HG02973 (cell line): ENCODE measurements around the gene IQGAP1.

Experiments
- ATAC-seq: cut with Tn5 transposase; IDR thresholded peaks from one replicate; pipeline ENCODE4 v1.9.1; 2021; ENCODE audit warnings: moderate library complexity; ENCODE audit not compliant: unreplicated experiment

Gene IQGAP1

DNA sequence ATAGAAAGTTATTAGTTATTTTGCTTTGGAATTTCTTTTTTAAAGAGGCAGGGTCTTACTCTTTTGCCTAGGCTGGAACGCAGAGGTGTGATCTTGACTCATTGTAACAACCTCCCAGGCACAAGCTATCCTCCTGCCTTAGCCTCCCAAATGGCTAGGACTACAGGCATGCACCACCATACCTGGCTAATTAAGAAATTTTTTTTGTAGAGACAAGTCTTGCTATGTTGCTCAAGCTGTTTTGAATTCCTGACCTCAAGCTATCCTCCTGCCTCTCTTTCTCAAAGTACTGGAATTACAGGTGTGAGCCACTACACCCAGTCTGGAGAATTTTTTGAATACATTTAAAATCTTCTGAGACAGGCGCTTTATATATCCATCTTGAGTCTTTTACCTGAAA is 49.5 kb downstream of the IQGAP1 start:
- no peak for ATAC-seq

DNA sequence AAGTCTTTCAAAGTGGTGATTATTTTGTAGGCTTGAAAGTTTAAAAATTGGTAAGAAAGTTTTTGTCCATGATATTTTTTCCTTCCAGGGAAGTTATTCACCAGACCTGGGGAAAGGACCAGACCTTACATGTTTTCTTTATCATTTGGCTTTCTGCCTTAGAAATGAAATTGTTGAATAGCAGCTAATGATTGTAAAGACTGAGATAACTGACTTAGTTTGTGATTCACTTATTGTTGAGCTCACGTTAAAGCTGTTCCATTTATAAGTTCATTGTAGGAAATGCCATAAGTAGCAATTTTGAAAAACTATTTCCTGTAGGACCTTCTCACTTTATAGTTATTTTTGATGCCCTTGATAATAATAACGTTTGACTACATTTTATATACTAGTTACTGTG is 51.9 kb downstream of the IQGAP1 start:
- ATAC-seq = no peak

DNA sequence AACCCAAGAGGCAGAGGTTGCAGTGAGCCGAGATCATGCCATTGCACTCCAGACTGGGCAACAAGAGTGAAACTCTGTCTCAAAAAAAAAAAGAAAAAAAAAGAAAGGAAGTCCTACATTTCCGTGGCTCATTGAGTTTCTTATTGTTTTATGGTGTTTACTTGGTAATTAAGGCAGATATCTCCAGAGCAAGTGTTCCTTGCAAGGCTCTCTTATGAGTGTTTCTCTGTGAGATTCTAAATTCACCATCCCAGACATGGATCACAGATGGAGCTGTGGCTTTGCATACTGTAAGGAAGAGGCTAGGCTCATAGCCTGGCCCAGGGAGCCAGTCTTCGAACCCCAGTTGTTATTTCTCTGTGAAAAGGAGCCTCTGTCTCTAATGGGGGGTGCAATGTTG is 53.0 kb downstream of the IQGAP1 start:
- no peak for ATAC-seq

DNA sequence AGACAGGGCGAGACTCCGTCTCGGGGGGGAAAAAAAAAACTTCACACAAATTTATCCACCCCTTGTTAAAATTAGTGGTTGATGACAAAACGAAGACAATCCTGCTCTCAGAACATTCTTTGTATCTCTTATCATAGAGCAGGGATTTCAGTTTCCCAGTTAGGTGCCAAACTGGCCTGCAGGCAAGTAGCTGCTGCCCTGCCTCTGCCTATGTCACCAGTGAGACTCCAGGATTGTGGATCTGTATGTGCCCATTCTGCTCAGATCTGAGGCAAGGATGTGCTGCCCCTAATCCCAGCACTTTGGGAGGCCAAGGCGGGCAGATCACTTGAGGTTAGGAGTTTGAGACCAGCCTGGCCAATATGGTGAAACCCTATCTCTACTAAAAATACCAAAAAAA is 54.4 kb downstream of the IQGAP1 start:
- ATAC-seq = no peak

DNA sequence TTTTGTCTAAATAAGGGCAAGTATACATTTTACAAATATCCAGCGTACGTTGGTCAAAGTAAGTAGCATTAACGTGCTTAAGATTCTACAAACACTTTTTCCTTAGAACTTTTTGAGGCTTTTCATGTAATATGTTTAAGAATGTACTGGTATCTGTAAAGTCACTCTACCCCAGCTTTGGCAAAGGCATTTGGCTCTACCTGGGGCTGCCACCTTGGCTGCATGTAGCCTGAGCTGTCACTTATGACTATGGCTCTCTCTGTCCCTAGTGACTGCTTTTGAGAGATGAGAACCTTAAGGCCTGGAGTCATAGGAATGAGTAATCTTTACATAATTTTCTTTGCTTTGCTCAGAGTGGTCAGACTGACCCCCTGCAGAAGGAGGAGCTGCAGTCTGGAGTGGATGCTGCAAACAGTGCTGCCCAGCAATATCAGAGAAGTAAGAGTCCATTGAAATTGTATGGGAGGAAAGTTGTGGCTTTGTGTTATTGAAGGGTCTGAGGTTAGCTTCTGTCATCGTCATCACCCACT is 61.2 kb downstream of the IQGAP1 start:
- no peak for ATAC-seq

DNA sequence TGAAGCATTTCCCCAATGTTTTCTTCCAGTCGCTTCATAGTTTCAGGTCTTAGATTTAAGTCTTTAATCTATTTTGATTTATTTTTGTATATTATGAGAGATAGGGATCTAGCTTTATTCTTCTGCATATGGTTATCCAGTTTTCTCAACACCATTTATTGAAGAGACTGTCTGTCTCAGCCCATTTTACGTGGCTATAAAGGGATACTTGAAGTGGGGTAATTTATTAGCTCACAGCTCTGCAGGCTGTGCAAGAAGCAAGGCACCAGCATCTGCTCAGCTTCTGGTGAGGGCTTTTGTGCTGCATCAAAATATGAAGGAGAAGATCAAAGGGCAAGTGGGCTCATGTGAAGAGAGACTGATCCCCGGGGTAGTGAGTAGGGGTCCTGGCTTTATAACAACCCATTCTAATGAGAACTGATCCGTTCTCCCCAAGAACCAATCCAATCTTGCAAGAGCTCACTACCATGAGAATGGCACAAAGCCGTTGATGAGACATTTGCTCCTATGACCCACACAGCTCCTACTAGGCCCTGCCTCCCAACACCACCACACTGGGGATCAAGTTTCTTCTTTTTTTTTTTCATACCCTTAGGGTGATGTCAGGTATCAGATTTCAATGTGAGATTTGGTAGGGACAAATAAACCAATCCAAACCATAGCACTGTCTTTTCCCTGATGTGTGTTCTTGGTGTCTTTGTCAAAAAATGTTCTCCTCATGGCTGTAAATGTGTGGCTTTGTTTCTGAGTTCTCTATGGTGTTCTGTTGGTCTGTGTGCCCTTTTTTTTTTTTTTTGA is 63.2 kb downstream of the IQGAP1 start:
- no peak for ATAC-seq

DNA sequence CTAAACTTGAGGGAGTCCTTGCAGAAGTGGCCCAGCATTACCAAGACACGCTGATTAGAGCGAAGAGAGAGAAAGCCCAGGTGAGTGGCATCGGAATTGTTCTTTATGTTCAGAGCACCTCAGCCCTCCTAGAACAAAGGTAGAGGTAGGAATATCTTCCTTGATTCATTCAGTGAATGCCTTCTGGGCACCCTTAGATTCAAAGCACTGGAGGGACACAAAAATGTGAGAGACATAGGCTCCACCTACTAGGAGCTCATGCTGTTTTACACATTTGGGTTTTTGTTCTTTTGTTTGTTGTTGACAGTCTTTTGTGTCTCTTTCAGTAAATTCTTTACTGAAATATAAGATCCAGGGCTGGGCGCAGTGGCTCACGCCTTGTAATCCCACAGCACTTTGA is 68.2 kb downstream of the IQGAP1 start:
- ATAC-seq = no peak

DNA sequence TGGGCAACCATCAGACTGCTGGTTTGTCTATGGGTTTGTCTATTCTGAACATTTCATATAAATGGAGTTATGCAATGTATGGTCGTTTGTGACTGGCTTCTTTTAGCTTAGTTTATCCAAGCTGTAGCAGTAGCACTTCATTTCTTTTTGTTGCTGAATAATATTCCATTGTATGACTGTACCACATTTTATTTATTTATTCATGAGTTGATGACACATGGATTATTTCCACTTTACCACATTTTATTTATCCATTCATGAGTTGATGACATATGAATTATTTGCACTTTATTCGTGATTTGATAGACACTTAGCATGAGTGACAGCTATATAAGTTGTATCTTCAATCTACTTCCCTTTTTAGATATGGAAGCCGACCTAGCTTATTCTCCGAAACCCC is 70.0 kb downstream of the IQGAP1 start:
- no peak for ATAC-seq

DNA sequence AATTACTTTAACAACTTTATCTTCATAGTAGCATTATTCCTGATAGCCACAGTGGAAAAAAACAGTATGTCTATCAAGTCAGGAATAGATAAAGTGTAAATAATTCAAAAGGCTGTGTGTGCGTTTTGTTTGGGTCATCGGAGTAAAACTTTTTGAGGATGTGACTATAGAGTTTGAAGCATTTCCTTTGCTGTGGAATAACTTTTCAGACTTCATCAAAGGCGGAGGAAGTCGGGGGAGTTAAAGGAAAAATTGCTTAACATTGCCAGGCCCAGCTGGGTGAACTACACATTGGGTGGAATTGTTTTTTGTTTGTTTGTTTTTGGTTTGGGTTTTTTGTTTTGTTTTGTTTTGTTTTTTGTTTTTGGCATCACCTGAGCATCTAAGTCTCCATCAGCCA is 71.3 kb downstream of the IQGAP1 start:
- no peak for ATAC-seq

DNA sequence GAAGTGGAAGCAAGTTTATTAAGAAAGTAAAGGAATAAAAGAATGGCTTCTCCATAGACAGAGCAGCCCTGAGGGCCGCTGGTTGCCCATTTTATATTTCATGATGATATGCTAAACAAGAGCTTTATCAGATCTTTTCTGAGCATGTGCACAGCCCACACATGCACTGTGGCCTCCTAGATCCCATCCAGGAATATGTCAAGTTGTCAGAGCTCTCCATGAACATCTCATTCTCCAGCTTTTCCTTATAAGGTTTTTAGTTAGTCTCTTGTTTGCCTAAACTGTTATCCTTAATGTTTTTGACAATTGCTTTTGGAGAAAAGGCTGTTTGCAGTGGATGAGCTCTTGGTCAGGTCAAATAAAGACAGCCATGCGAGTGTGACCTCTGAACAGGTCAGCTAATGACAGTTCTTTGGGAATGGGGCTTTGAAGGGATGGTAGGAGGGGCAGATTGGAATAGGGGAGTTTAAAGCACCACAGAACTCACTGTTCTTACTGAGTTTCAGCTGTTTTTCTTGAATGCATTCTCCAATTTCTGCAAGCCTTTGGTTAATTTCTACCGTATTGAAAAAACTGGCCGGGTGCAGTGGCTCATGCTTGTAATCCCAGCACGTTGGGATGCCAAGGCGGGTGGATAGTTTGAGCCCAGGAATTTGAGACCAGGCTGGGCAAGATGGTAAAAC is 72.2 kb downstream of the IQGAP1 start:
- ATAC-seq = no peak

DNA sequence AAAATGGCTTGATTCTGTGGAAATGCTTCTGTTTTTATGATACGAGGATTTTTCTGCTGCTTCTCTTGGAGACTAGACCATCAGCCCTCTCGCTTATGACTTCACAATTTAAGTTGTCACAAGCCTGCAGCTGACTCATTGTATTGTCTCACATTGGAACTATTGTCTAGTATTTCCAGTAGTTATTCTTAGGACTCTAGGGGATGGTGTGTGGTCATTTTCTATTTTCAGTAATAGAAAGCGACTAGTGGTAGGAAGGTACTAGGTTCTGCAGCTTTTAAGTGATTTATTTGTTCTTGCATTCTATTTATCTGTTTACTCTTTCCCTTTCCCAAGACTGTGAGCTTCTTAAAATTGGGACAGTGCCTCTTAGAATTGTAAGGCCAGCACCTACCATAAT is 75.3 kb downstream of the IQGAP1 start:
- no peak for ATAC-seq

DNA sequence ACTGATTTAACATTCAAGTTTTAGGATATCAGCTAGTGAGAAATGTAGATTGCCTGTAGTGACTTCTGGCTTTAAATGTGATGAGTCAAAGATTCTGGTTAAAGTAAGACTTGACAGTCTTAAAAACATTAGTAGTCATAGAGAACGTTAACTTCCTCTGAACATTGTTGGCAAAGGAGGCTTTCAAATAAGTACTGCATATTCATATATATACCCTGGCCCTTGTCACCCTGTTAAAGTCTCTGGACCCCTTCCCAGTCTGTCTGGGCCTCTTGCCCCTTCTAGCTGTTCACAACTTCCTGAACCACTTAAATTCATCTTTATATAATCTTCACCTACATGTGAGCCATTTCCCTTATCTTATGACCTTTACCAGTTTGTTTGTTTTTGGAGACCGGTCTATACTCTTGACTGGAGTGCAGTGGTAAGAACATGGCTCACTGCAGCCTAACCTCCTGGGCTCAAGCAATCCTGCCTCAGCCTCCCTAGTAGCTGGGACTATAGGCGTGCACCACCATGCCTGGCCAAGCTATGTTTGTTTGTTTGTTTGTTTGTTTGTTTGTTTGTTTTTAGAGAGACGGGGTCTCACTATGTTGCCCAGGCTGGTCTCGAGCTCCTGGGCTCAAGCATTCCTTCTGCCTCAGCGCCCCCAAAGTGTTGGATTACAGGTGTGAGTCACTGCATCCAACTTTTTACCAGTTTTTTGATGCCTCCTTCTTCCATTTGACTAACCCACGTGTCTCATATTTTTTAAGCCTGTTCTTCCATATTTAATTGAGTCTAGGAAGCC is 77.3 kb downstream of the IQGAP1 start:
- ATAC-seq = no peak

DNA sequence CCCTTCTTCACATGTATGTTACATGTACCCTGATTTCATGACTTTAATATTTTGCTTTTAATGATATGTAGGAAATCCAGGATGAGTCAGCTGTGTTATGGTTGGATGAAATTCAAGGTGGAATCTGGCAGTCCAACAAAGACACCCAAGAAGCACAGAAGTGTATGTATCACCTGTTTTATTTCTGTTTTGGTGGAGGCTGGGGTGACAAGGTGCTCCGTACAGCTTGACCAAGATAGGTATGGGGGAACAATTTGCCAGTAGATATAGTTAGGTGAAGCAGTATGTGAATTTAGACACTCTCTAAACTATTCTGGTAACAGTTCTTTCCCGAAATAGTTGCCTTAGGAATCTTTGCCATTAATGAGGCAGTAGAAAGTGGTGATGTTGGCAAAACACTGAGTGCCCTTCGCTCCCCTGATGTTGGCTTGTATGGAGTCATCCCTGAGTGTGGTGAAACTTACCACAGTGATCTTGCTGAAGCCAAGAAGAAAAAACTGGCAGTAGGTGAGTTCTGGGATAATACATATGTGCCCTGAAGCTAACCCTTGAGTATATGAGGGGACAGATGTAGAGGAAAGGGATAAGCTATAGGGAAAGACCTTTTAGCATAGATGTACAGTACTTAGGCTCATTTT is 78.0 kb downstream of the IQGAP1 start:
- no peak for ATAC-seq

DNA sequence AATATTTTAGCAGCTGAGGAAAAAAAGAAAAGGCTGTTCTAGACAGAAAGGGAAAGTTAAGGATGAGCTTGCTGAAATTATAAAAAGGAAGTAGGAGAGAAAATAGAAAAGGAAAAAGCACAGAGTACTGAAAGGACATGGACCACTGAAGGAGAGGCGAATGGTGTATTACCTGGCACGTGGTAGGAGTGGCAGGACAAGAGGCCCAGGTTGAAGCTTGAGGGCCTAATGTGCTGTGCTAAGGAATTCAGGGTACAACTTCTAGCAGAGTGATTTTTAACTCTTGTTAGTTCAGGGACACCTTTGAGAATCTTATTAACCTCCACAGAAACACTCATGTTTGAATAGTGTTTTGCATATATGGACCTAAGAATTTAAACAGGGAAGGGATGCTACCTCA is 81.7 kb downstream of the IQGAP1 start:
- ATAC-seq = no peak

DNA sequence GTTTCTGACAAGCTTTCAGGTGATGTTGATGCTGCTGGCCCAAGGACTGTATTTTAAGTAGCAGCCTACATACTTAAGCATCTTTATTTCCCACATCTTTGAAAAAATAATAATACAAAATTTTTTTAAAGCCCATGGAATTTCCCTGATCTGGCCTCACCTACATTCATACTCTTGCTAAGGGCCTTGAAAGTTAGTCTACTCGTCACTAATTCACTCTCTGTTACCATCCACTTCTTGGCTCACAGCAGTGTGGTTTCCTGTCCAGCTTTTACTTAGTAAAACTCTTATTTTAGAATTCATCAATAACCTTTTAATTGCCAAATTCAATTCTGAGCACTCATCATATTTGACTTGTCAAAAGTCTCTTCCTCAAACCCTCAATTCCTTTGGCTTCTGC is 82.4 kb downstream of the IQGAP1 start:
- no peak for ATAC-seq

DNA sequence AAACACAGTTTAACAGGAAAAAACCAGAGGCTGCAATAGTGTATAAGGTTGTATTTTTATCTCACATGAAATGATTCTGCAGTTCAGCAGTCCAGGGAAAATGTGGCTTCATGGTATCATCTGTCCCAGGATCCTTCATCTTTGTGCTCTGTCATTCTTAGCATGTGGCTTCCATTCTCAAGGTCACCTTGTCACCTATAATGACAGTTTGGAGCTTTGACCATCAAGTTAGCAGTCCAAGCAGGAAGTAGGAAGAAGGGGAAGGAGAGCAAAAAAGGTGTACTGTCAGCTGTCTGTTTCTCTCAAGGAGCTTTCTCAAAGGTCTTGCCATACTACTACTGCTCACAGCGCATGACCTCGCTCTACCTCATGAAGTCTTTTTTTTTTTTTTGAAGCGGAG is 83.1 kb downstream of the IQGAP1 start:
- no peak for ATAC-seq

DNA sequence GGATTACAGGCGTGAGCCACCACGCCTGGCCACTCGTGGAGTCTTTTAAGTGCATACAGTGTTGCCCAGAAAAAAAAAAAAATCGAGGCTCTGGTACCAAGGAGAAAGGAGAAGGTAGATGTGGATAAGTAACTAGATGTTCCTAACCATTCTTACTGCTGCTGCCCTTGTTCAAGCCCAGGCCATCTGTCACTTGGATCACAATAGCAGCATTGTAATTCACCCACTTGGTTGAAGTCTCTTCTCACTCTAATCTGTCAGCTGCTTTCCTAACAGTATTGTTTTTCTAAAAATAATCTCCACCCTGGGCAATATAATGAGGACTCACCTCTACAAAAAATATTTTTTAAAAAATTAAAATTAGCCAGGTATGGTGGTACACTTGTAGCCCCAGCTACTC is 83.7 kb downstream of the IQGAP1 start:
- ATAC-seq = no peak

DNA sequence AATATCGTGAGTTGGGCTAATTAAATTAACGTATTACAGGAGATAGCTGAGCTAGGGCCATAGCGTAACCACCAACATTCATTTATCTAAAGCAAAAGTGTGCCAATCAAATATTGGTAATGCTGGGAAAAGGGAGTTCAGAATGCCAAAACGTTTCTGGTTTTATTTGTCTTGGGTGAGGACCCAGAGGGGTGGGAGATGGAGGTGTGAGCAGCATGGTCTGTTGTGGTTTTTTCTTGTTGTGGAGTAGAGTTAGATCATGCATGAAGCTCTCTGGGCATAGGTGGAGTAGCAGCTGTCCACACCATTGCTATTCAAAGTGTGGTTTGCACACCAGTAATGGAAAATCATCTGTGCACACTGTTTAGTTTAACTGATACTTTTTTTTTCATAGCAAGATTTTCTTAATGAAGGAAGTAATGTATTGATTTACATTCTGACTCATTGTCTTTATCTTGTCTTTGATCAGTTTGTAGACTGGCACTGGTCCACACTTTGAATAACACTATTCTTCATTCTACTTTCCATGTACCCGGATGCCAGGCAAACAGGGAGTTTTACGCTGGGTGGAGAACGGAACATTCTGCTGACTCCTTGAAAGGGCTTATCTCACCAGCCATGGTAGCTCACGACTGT is 90.9 kb downstream of the IQGAP1 start:
- no peak for ATAC-seq

DNA sequence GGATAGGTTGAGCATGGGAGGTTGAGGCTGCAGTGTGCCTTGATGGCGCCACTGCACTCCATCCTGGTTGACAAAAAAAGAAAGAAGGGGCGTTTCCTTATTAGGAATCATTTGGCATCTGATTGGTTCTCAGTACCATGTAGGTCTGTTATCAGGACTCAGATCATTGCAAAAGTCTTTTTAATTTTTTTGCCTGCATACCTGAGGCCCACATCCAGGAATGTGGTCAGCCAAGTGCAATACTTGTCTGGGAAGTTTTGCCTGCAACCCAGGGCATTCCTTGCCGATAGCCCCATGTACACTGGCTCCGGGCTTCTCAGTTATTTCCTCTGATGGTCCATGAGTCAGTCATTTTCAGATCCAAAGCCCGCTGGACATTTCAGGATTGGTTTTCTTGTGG is 91.6 kb downstream of the IQGAP1 start:
- ATAC-seq = no peak

DNA sequence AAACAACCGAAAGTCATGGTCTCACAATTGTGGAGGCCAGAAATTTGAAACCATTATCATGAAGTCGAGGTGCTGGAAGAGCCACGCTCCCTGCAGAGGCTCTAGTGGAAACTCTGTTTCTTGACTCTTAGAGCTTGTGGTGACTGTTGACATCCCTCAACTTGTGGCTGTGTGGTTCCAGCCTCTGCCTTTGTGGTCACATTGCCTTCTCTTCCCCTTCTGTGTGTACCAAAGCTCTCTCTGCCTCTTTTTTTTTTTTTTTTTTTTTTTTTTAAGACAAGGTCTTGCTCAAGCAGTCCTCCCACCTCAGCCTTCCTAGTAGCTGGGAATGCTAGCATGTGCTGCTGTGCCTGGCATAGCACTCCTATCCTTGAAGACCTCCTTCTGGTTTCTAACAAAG is 93.0 kb downstream of the IQGAP1 start:
- ATAC-seq = no peak
